A549 (cell line): Measurements from ENCODE around the gene RPL27. TPM values are rescaled to one million over a fixed set of nuclear protein-coding genes. Genes with fewer than 3 reads are reported as not detected.
A peak's percentile ranks its signal among the peaks of the same experiment; 100 is the strongest.

Source experiments
- BCL3 ChIP-seq: fragments of >200 bp; sonication (Bioruptor Twin); formaldehyde crosslinking; IDR thresholded peaks from 3 replicates; pipeline ENCODE4 v1.6.1; 2016
- CBX2 ChIP-seq: fragments of 200-600 bp; sonication (generic); IDR thresholded peaks from 2 replicates; pipeline ENCODE4 v1.6.1; 2016; ENCODE audit warnings: low read depth, mild to moderate bottlenecking, borderline replicate concordance
- CBX8 ChIP-seq: fragments of 200-600 bp; sonication (generic); IDR thresholded peaks from 2 replicates; pipeline ENCODE4 v1.6.1; 2016
- CHD2 ChIP-seq: fragments of 150-350 bp; IDR thresholded peaks from 2 replicates; pipeline ENCODE4 v1.6.1; 2014; ENCODE audit warnings: low read length; ENCODE audit not compliant: partially characterized antibody
- EHF ChIP-seq: fragments of 250-450 bp; sonication (Bioruptor Pico); IDR thresholded peaks from 2 replicates; pipeline ENCODE4 v1.5.0; 2020; ENCODE audit warnings: mild to moderate bottlenecking
- EP300 ChIP-seq, 2 experiments: fragments of >200 bp; sonication (Bioruptor Twin); formaldehyde crosslinking; IDR thresholded peaks; 2 replicates in 1 of 2; 3 replicates in 1 of 2; pipeline ENCODE4 v1.6.1; 2016 to 2017
- ESRRA ChIP-seq: fragments of 150-350 bp; IDR thresholded peaks from 2 replicates; pipeline ENCODE4 v1.6.1; 2014; ENCODE audit warnings: mild to moderate bottlenecking, low read length, borderline replicate concordance
- FOSB ChIP-seq: fragments of 250-450 bp; sonication (Bioruptor Pico); IDR thresholded peaks from 2 replicates; pipeline ENCODE4 v1.5.0; 2020; ENCODE audit warnings: mild to moderate bottlenecking, moderate library complexity
- FOSL2 ChIP-seq, 2 experiments: fragments of 450-650 bp in 1 of 2; fragments of >200 bp in 1 of 2; sonication (Bioruptor Twin) in 1 of 2; formaldehyde crosslinking; IDR thresholded peaks; 2 replicates each; pipeline versions ENCODE4 v1.5.0 to v1.6.1; 2016 to 2020; ENCODE audit warnings: mild to moderate bottlenecking in 1 of 2, moderate library complexity in 1 of 2
- HDAC2 ChIP-seq: fragments of 200-600 bp; sonication (generic); IDR thresholded peaks from 2 replicates; pipeline ENCODE4 v1.6.1; 2016
- HOXA7 ChIP-seq: fragments of 250-450 bp; sonication (Bioruptor Pico); IDR thresholded peaks from 2 replicates; pipeline ENCODE4 v1.5.0; 2020; ENCODE audit warnings: mild to moderate bottlenecking, moderate library complexity
- HOXB13 ChIP-seq: fragments of 250-450 bp; sonication (Bioruptor Pico); IDR thresholded peaks from 2 replicates; pipeline ENCODE4 v1.5.0; 2020; ENCODE audit warnings: low read depth, mild to moderate bottlenecking, moderate library complexity
- HOXB5 ChIP-seq: fragments of 250-450 bp; sonication (Bioruptor Pico); IDR thresholded peaks from 2 replicates; pipeline ENCODE4 v1.5.0; 2020; ENCODE audit warnings: mild to moderate bottlenecking, moderate library complexity
- KDM1A ChIP-seq: fragments of 200-600 bp; sonication (generic); IDR thresholded peaks from 2 replicates; pipeline ENCODE4 v1.6.1; 2016; ENCODE audit warnings: low read depth, mild to moderate bottlenecking
- MYC ChIP-seq: IDR thresholded peaks from 2 replicates; pipeline ENCODE4 v1.6.1; 2012; ENCODE audit warnings: mild to moderate bottlenecking, inconsistent platforms, low read length, improper control_type of control experiment, borderline replicate concordance
- NPAS2 ChIP-seq: fragments of 250-450 bp; sonication (Bioruptor Pico); IDR thresholded peaks from 2 replicates; pipeline ENCODE4 v1.8.0; 2022; ENCODE audit warnings: mild to moderate bottlenecking, moderate library complexity, borderline replicate concordance
- POLR2A ChIP-seq: IDR thresholded peaks from 2 replicates; pipeline ENCODE4 v1.6.1; 2012; ENCODE audit warnings: mild to moderate bottlenecking, low read length
- POLR2AphosphoS2 ChIP-seq: conservative IDR thresholded peaks from 2 replicates; pipeline ENCODE4 v1.6.1; 2012; ENCODE audit warnings: low read length, improper control_type of control experiment, inconsistent platforms
- RAD21 ChIP-seq, 2 experiments: fragments of >200 bp in 1 of 2; sonication (Bioruptor Twin) in 1 of 2; formaldehyde crosslinking in 1 of 2; IDR thresholded peaks in 1 of 2; conservative IDR thresholded peaks in 1 of 2; 2 replicates in 1 of 2; 3 replicates in 1 of 2; pipeline ENCODE4 v1.6.1; 2012 to 2018; ENCODE audit warnings: inconsistent platforms in 1 of 2
- RARB ChIP-seq: fragments of 250-450 bp; sonication (Bioruptor Pico); IDR thresholded peaks from 2 replicates; pipeline ENCODE4 v1.8.0; 2021; ENCODE audit warnings: mild to moderate bottlenecking, moderate library complexity
- RCOR1 ChIP-seq: fragments of 150-350 bp; IDR thresholded peaks from 2 replicates; pipeline ENCODE4 v1.6.1; 2014; ENCODE audit warnings: antibody characterized with exemption, low read length, low read depth
- REST ChIP-seq: fragments of 200-600 bp; sonication (generic); IDR thresholded peaks from 2 replicates; pipeline ENCODE4 v1.6.1; 2016; ENCODE audit warnings: antibody characterized with exemption, mild to moderate bottlenecking, moderate library complexity
- RFX5 ChIP-seq: fragments of 450-650 bp; IDR thresholded peaks from 2 replicates; pipeline ENCODE4 v1.7.1; 2014; ENCODE audit warnings: antibody characterized with exemption, mild to moderate bottlenecking, moderate library complexity
- RNF2 ChIP-seq: fragments of 200-600 bp; sonication (generic); IDR thresholded peaks from 2 replicates; pipeline ENCODE4 v1.6.1; 2016; ENCODE audit warnings: low read depth, mild to moderate bottlenecking, antibody characterized with exemption, moderate library complexity, borderline replicate concordance
- SMC3 ChIP-seq: fragments of >200 bp; sonication (Bioruptor Twin); formaldehyde crosslinking; IDR thresholded peaks from 3 replicates; pipeline ENCODE4 v1.6.1; 2018; ENCODE audit warnings: inconsistent platforms
- ZC3H11A ChIP-seq: fragments of 450-650 bp; IDR thresholded peaks from 2 replicates; pipeline ENCODE4 v1.6.1; 2014; ENCODE audit warnings: antibody characterized with exemption, mild to moderate bottlenecking
- ZNF302 ChIP-seq: fragments of 250-450 bp; sonication (Bioruptor Pico); IDR thresholded peaks from 2 replicates; pipeline ENCODE4 v1.9.0; 2021; ENCODE audit warnings: inconsistent platforms, mild to moderate bottlenecking, moderate library complexity
- polyA plus RNA-seq, 4 experiments: library from polyadenylated mRNA; depleted of rRNA in 3 of 4; stranded (reverse); fragments of >200 nt; fragmentation: RNase III in 1 of 4; extraction: RNeasy Plus Mini Kit Qiagen cat#74134 plus additional on column Dnase treatment in 1 of 4; gene quantifications; 2 replicates in 3 of 4; 3 replicates in 1 of 4; pipeline ENCODE4 v1.2.3, GENCODE V29; 2011 to 2017
- TF ChIP-seq, protein P1 (sequence below): IDR thresholded peaks from 2 replicates; pipeline ENCODE4 v1.6.1; 2012; ENCODE audit warnings: low read depth, borderline replicate concordance
- TF ChIP-seq, protein P2 (sequence below): fragments of 250-450 bp; sonication (Bioruptor Pico); IDR thresholded peaks from 2 replicates; pipeline ENCODE4 v1.5.0; 2020; ENCODE audit warnings: low read depth, mild to moderate bottlenecking, moderate library complexity
- TF ChIP-seq, protein P3 (sequence below): IDR thresholded peaks from 2 replicates; pipeline ENCODE4 v1.6.1; 2012
- TF ChIP-seq, protein P4 (sequence below): IDR thresholded peaks from 2 replicates; pipeline ENCODE4 v1.6.1; 2012

The RPL27 gene
- polyA plus RNA-seq, 2 of the 4 experiments (the other 2 are of a cell fraction), result 2,894 to 5,746 TPM

DNA sequence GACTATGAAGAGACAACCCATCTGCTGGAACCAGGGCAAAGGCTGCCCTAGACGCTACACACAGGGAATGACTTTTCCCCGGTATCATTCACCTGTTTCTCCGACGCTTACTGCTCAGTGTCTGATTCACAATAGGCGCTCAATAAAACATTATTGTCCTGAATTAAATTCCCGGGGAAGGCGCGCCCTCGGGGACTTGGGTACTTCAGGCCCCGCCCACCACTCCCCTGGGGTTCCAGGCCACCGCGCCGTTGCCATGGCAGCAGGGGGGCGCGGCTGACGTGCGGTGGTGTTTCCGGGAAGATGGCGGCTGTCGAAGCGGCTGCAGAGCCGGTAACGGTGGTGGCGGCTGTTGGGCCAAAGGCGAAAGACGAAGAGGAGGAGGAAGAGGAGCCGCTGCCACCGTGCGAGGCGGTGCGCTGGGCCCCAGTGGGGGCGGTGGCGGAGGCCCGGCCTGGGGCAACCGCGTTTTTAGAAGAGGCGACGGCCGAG is 17.9 kb upstream of the RPL27 start, which contains the start of gene RUNDC1 (continued):
- TF ChIP-seq, protein P1, sequence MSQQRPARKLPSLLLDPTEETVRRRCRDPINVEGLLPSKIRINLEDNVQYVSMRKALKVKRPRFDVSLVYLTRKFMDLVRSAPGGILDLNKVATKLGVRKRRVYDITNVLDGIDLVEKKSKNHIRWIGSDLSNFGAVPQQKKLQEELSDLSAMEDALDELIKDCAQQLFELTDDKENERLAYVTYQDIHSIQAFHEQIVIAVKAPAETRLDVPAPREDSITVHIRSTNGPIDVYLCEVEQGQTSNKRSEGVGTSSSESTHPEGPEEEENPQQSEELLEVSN, result no peak
- TF ChIP-seq, protein P2, sequence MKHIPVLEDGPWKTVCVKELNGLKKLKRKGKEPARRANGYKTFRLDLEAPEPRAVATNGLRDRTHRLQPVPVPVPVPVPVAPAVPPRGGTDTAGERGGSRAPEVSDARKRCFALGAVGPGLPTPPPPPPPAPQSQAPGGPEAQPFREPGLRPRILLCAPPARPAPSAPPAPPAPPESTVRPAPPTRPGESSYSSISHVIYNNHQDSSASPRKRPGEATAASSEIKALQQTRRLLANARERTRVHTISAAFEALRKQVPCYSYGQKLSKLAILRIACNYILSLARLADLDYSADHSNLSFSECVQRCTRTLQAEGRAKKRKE (CRISPR knock-in tag), result no peak
- no peak for TF ChIP-seq ZC3H11A
- TF ChIP-seq ZNF302 (CRISPR knock-in tag), result no peak
- TF ChIP-seq REST, result no peak
- no peak for TF ChIP-seq EP300 (IDR thresholded peaks at IDR 0.05)
- no peak for TF ChIP-seq HOXA7 (CRISPR knock-in tag)
- peak; percentile 94 for TF ChIP-seq POLR2A
- no peak for TF ChIP-seq CBX8
- no peak for TF ChIP-seq HOXB5 (CRISPR knock-in tag)
- TF ChIP-seq HDAC2, result no peak
- no peak for TF ChIP-seq KDM1A
- TF ChIP-seq SMC3, result no peak
- no peak for TF ChIP-seq FOSL2 (IDR thresholded peaks at IDR 0.05)
- TF ChIP-seq FOSL2 (CRISPR knock-in tag; IDR thresholded peaks at IDR 0.05), result no peak
- no peak for TF ChIP-seq ESRRA
- TF ChIP-seq CBX2, result no peak
- TF ChIP-seq RFX5, result no peak
- TF ChIP-seq RNF2, result no peak
- TF ChIP-seq, protein P3, sequence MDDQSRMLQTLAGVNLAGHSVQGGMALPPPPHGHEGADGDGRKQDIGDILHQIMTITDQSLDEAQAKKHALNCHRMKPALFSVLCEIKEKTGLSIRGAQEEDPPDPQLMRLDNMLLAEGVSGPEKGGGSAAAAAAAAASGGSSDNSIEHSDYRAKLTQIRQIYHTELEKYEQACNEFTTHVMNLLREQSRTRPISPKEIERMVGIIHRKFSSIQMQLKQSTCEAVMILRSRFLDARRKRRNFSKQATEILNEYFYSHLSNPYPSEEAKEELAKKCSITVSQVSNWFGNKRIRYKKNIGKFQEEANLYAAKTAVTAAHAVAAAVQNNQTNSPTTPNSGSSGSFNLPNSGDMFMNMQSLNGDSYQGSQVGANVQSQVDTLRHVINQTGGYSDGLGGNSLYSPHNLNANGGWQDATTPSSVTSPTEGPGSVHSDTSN, result no peak
- TF ChIP-seq, protein P4, sequence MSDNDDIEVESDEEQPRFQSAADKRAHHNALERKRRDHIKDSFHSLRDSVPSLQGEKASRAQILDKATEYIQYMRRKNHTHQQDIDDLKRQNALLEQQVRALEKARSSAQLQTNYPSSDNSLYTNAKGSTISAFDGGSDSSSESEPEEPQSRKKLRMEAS, result peak; percentile 42
- TF ChIP-seq HOXB13 (CRISPR knock-in tag), result no peak
- no peak for TF ChIP-seq NPAS2 (CRISPR knock-in tag)
- no peak for TF ChIP-seq POLR2AphosphoS2
- no peak for TF ChIP-seq RCOR1
- TF ChIP-seq BCL3, result peak; percentile 60; the same call in 1 of the 3 replicates
- no peak for TF ChIP-seq EHF (CRISPR knock-in tag)
- TF ChIP-seq FOSB (CRISPR knock-in tag), result no peak
- TF ChIP-seq CHD2, result no peak
- TF ChIP-seq MYC, result no peak
- no peak for TF ChIP-seq RARB (CRISPR knock-in tag)
- no peak for TF ChIP-seq RAD21 (conservative IDR thresholded peaks at IDR 0.05 in 1 of 2, IDR thresholded peaks at IDR 0.05 in 1 of 2)
